Measurements from ENCODE around the gene CNTN4.

DNA sequence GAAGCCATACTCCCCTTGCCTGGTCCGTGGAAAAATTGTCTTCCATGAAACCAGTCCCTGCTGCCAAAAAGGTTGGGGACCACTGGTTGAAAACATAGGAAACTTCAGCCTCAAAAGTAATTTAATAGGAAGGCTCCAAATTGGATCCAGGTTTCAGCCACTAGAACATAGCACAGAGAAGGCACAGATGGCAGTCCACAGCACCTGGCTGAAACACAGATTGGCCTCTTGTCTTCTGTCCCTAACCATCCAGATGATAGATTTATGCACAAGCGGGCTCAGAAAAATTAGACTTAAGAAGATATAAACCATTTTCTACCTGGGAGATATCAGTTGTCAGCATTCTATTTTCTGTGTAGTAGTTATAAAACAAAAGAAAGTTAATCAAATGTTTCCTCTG, 397.1 kb downstream of the CNTN4 start:
- TF ChIP-seq POLR2AphosphoS5 (IDR thresholded peaks at IDR 0.05) (no peak), POLR2A (IDR thresholded peaks at IDR 0.05; ENCODE audit: low read depth) (no peak)
- TF ChIP-seq, protein P1, sequence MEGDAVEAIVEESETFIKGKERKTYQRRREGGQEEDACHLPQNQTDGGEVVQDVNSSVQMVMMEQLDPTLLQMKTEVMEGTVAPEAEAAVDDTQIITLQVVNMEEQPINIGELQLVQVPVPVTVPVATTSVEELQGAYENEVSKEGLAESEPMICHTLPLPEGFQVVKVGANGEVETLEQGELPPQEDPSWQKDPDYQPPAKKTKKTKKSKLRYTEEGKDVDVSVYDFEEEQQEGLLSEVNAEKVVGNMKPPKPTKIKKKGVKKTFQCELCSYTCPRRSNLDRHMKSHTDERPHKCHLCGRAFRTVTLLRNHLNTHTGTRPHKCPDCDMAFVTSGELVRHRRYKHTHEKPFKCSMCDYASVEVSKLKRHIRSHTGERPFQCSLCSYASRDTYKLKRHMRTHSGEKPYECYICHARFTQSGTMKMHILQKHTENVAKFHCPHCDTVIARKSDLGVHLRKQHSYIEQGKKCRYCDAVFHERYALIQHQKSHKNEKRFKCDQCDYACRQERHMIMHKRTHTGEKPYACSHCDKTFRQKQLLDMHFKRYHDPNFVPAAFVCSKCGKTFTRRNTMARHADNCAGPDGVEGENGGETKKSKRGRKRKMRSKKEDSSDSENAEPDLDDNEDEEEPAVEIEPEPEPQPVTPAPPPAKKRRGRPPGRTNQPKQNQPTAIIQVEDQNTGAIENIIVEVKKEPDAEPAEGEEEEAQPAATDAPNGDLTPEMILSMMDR (IDR thresholded peaks at IDR 0.05): no peak
